ENCODE results near the gene SCGB1C1.

The SCGB1C1 gene

DNA sequence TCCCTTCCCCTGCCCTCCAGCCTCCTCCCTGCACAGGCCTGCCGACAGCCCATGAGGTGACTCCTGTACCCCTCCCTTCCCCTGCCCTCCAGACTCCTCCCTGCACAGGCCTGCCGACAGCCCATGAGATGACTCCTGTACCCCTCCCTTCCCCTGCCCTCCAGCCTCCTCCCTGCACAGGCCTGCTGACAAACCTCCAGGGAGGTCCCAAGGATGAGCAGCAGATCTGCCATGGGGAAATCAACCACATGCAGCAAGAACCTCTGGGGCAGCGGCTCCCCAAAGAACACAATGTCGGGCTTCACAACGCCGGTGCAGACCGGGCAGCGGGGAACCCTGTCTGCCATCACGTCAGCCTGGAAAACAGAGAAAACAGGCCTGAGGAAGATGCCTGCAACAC, 31.0 kb downstream of the SCGB1C1 start:
- Histone ChIP-seq H3K4me3 (ENCODE audit: low read depth, low read length) (no peak overlapping the region), H3K36me3 (ENCODE audit: control insufficient read depth, insufficient read depth, low read length) (peaks cover 3% of the 10 kb centered on the region), H3K9ac (ENCODE audit: low read depth, low read length) (no peak overlapping the region), H3K9me3 (ENCODE audit: control insufficient read depth, insufficient read depth, low read length) (no peaks in the 10 kb centered on the region), H3K4me1 (ENCODE audit: control insufficient read depth, insufficient read depth, low read length) (no peaks in the 10 kb centered on the region), H3K27me3 (ENCODE audit: control insufficient read depth, insufficient read depth, low read length) (no peaks in the 10 kb centered on the region)

GRCh38 chr11:224424-224823, 31.5 kb downstream of the SCGB1C1 start:
- H3K4me1 ChIP-seq (ENCODE audit: control insufficient read depth, insufficient read depth, low read length) = no peaks in the 10 kb centered on the region
- no peaks in the 10 kb centered on the region for H3K27me3 ChIP-seq (ENCODE audit: control insufficient read depth, insufficient read depth, low read length)
- H3K9ac ChIP-seq (ENCODE audit: low read depth, low read length) = no peak overlapping the region
- H3K36me3 ChIP-seq (ENCODE audit: control insufficient read depth, insufficient read depth, low read length) = peaks cover 3% of the 10 kb centered on the region
- H3K4me3 ChIP-seq (ENCODE audit: low read depth, low read length) = no peak overlapping the region
- no peaks in the 10 kb centered on the region for H3K9me3 ChIP-seq (ENCODE audit: control insufficient read depth, insufficient read depth, low read length)

- Histone ChIP-seq H3K4me1 (ENCODE audit: control insufficient read depth, insufficient read depth, low read length) (no peaks in the 10 kb centered on the region), H3K27me3 (ENCODE audit: control insufficient read depth, insufficient read depth, low read length) (no peaks in the 10 kb centered on the region), H3K9me3 (ENCODE audit: control insufficient read depth, insufficient read depth, low read length) (no peaks in the 10 kb centered on the region), H3K4me3 (ENCODE audit: low read depth, low read length) (no peak overlapping the region), H3K9ac (ENCODE audit: low read depth, low read length) (no peak overlapping the region), H3K36me3 (ENCODE audit: control insufficient read depth, insufficient read depth, low read length) (peaks cover 3% of the 10 kb centered on the region)
Measured at GRCh38 chr11:225734-226453, 33.0 kb downstream of the SCGB1C1 start.

GRCh38 chr11:227824-228379, 35.0 kb downstream of the SCGB1C1 start:
- no peak overlapping the region for H3K4me3 ChIP-seq (ENCODE audit: low read depth, low read length)
- no peaks in the 10 kb centered on the region for H3K4me1 ChIP-seq (ENCODE audit: control insufficient read depth, insufficient read depth, low read length)

GRCh38 chr11:230431-230830, 37.6 kb downstream of the SCGB1C1 start:
- Histone ChIP-seq H3K27me3 (ENCODE audit: control insufficient read depth, insufficient read depth, low read length) (no peaks in the 10 kb centered on the region), H3K4me1 (ENCODE audit: control insufficient read depth, insufficient read depth, low read length) (no peaks in the 10 kb centered on the region), H3K36me3 (ENCODE audit: control insufficient read depth, insufficient read depth, low read length) (no peaks in the 10 kb centered on the region), H3K4me3 (ENCODE audit: low read depth, low read length) (no peak overlapping the region), H3K9me3 (ENCODE audit: control insufficient read depth, insufficient read depth, low read length) (no peaks in the 10 kb centered on the region), H3K9ac (ENCODE audit: low read depth, low read length) (no peak overlapping the region)

More at GRCh38 chr11:227824-228379, 35.0 kb downstream of the SCGB1C1 start:
- H3K27me3 ChIP-seq (ENCODE audit: control insufficient read depth, insufficient read depth, low read length) = no peaks in the 10 kb centered on the region
- no peaks in the 10 kb centered on the region for H3K9me3 ChIP-seq (ENCODE audit: control insufficient read depth, insufficient read depth, low read length)
- H3K9ac ChIP-seq (ENCODE audit: low read depth, low read length) = no peak overlapping the region
- peaks cover 3% of the 10 kb centered on the region for H3K36me3 ChIP-seq (ENCODE audit: control insufficient read depth, insufficient read depth, low read length)

GRCh38 chr11:232783-233565, 40.1 kb downstream of the SCGB1C1 start:
- no peaks in the 10 kb centered on the region for H3K9me3 ChIP-seq (ENCODE audit: control insufficient read depth, insufficient read depth, low read length)
- no peaks in the 10 kb centered on the region for H3K27me3 ChIP-seq (ENCODE audit: control insufficient read depth, insufficient read depth, low read length)
- H3K4me3 ChIP-seq (ENCODE audit: low read depth, low read length) = no peak overlapping the region
- H3K9ac ChIP-seq (ENCODE audit: low read depth, low read length) = no peak overlapping the region
- no peaks in the 10 kb centered on the region for H3K4me1 ChIP-seq (ENCODE audit: control insufficient read depth, insufficient read depth, low read length)
- H3K36me3 ChIP-seq (ENCODE audit: control insufficient read depth, insufficient read depth, low read length) = no peaks in the 10 kb centered on the region

GRCh38 chr11:235180-235579, 42.3 kb downstream of the SCGB1C1 start:
- Histone ChIP-seq H3K4me3 (ENCODE audit: low read depth, low read length) (peak overlapping the region; percentile 93), H3K27me3 (ENCODE audit: control insufficient read depth, insufficient read depth, low read length) (no peaks in the 10 kb centered on the region), H3K9ac (ENCODE audit: low read depth, low read length) (no peak overlapping the region), H3K4me1 (ENCODE audit: control insufficient read depth, insufficient read depth, low read length) (no peaks in the 10 kb centered on the region), H3K36me3 (ENCODE audit: control insufficient read depth, insufficient read depth, low read length) (no peaks in the 10 kb centered on the region), H3K9me3 (ENCODE audit: control insufficient read depth, insufficient read depth, low read length) (no peaks in the 10 kb centered on the region)

GRCh38 chr11:235609-235996, 42.7 kb downstream of the SCGB1C1 start:
- no peaks in the 10 kb centered on the region for H3K27me3 ChIP-seq (ENCODE audit: control insufficient read depth, insufficient read depth, low read length)
- no peaks in the 10 kb centered on the region for H3K9me3 ChIP-seq (ENCODE audit: control insufficient read depth, insufficient read depth, low read length)
- no peaks in the 10 kb centered on the region for H3K36me3 ChIP-seq (ENCODE audit: control insufficient read depth, insufficient read depth, low read length)
- peak overlapping the region; percentile 93 for H3K4me3 ChIP-seq (ENCODE audit: low read depth, low read length)
- peak overlapping the region; percentile 91 for H3K9ac ChIP-seq (ENCODE audit: low read depth, low read length)
- no peaks in the 10 kb centered on the region for H3K4me1 ChIP-seq (ENCODE audit: control insufficient read depth, insufficient read depth, low read length)

DNA sequence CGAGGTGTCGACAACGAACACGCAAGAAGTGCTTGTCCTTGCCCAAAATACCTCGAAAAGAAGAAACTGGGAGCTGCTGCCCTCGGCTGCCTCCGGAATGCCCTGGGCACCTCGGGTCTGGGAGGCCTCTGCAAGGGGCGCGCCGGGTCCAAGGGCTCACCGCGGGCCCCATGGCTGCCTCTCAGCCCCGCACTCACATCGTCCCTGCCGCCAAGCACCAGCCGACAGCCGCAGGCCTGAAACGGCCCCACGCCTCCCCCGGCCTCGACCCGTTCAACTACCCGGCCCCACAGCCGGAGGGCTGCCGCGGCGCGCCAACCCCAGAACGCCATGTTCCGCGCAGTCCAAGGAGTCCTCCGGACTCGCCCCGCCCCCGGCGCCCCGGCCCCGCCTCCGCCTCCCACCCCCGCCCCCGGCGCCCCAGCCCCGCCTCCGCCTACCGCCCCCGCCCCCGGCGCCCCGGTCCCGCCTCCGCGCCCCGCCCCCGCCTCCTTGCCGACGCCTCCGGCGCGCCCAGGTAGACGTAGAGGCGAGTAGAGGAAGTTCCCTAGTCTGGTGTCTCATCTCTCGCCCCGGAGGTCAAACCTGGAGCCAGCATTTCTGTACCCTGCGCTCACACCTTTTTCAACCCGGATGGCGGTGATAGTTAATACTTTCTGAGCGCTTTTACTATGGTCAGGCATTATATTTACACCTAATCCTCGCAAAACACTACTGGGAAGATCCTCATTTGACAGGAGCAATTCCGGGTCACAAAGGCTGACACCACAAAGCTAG, 43.3 kb downstream of the SCGB1C1 start, which contains the start of gene SIRT3:
Gene SIRT3 (minus strand): TSS at position 346 of the 777 bp plus-strand sequence. CDS start 14 bp downstream, at position 332.
- Histone ChIP-seq H3K9me3 (ENCODE audit: control insufficient read depth, insufficient read depth, low read length) (no peaks in the 10 kb centered on the region), H3K27me3 (ENCODE audit: control insufficient read depth, insufficient read depth, low read length) (no peaks in the 10 kb centered on the region), H3K4me3 (ENCODE audit: low read depth, low read length) (peak within 1 kb of the TSS; percentile 97), H3K9ac (ENCODE audit: low read depth, low read length) (peak within 1 kb of the TSS; percentile 91), H3K36me3 (ENCODE audit: control insufficient read depth, insufficient read depth, low read length) (no peaks in the 10 kb centered on the region), H3K4me1 (ENCODE audit: control insufficient read depth, insufficient read depth, low read length) (no peaks in the 10 kb centered on the region)

DNA sequence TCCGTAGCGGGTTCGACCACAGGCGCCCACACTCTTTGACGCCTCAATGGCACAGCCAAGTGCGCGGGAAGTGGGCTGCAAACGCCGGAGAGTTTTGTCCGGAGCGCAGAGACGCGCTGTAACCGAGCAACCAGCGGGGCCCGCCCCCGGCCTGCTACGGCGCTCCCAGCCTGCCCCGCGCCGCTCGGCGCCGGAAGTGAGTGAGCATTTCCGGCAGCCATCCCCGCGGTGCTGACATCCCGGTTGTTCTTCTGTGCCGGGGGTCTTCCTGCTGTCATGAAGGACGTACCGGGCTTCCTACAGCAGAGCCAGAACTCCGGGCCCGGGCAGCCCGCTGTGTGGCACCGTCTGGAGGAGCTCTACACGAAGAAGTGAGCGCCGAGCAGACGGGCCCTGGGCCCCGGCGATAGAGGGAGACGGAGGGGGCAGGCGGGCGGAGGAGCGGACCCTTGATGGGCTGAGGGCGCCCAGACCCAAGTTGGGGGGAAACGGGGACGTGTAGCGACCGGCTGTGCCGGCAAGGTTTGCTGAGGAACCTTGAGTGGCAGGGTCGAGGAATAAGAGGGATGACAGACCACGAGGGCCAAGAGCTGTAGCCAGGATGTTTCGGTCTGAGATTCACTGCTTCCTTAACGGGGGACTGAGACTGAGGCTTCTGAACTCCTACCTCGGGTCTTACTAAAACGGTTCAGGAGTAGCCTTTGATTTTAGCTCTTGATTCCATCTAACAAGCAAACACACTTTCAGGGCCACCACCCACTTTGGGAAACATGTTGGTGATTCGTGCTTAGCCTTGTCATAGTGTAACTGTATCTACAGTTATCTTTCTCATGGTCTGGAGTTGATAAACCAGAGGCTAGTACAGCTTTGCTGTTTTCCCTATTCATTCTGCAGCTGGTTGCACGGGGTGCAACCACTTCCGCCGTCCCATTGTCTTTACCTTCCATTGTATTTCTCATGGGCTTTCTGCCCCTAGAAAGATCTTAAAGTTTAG, 44.2 kb downstream of the SCGB1C1 start, which contains the start of gene PSMD13:
Gene PSMD13 (plus strand): TSS at position 203 of the 994 bp plus-strand sequence. CDS start 74 bp downstream, at position 277.
- Histone ChIP-seq H3K27me3 (ENCODE audit: control insufficient read depth, insufficient read depth, low read length) (no peaks in the 10 kb centered on the region), H3K36me3 (ENCODE audit: control insufficient read depth, insufficient read depth, low read length) (peaks cover 3% of the 10 kb centered on the region), H3K4me3 (ENCODE audit: low read depth, low read length) (peak within 1 kb of the TSS; percentile 97), H3K4me1 (ENCODE audit: control insufficient read depth, insufficient read depth, low read length) (no peaks in the 10 kb centered on the region), H3K9ac (ENCODE audit: low read depth, low read length) (peak within 1 kb of the TSS; percentile 91), H3K9me3 (ENCODE audit: control insufficient read depth, insufficient read depth, low read length) (no peaks in the 10 kb centered on the region)

Measured in iPS-15b (cell line).